Activated CD4-positive, alpha-beta memory T cell treated with anti-CD3 and anti-CD28 coated beads, Interleukin-2, amount 10 ng/mL, durations not matched to agents 7 days and 5 days (primary cell): Measurements from ENCODE around the gene TGFBR2. TPM values are rescaled to one million over a fixed set of nuclear protein-coding genes. Genes with fewer than 3 reads are reported as not detected.

Source experiments
- CTCF ChIA-PET: fragments of 350-600 bp; sonication (Branson Sonifier 250); formaldehyde crosslinking; loops from one replicate; lab custom pipeline; 2021; ENCODE audit warnings: antibody characterized with exemption, inconsistent platforms; lab: Charles Lee
- POLR2A ChIA-PET: fragments of 350-600 bp; sonication (Branson Sonifier 250); formaldehyde crosslinking; loops from one replicate; lab custom pipeline; 2021; ENCODE audit warnings: antibody characterized with exemption; lab: Charles Lee
- DNase-seq: peaks from one replicate; pipeline ENCODE4 v3.0.0-alpha.2; 2020
- H3K27ac Mint-ChIP-seq: one replicate; pipeline ENCODE4 v1.8.0; 2021; ENCODE audit warnings: mild to moderate bottlenecking, mixed read lengths
- H3K27me3 Mint-ChIP-seq: one replicate; pipeline ENCODE4 v1.8.0; 2021; ENCODE audit warnings: mixed read lengths
- H3K36me3 Mint-ChIP-seq: one replicate; pipeline ENCODE4 v1.8.0; 2021; ENCODE audit warnings: low read depth, mixed read lengths
- H3K4me1 Mint-ChIP-seq: one replicate; pipeline ENCODE4 v1.8.0; 2021; ENCODE audit warnings: mixed read lengths
- H3K4me3 Mint-ChIP-seq: one replicate; pipeline ENCODE4 v1.8.0; 2021; ENCODE audit warnings: mild to moderate bottlenecking, mixed read lengths
- H3K9me3 Mint-ChIP-seq: one replicate; pipeline ENCODE4 v1.8.0; 2021; ENCODE audit warnings: mixed read lengths
- total RNA-seq, 2 experiments: library from RNA; stranded (reverse); gene quantifications; one replicate each; pipeline ENCODE4 v1.2.3, GENCODE V29; 2021

TGFBR2 gene
- total RNA-seq, 2 experiments from 2014 or later, result 60.1 to 60.8 TPM

DNA sequence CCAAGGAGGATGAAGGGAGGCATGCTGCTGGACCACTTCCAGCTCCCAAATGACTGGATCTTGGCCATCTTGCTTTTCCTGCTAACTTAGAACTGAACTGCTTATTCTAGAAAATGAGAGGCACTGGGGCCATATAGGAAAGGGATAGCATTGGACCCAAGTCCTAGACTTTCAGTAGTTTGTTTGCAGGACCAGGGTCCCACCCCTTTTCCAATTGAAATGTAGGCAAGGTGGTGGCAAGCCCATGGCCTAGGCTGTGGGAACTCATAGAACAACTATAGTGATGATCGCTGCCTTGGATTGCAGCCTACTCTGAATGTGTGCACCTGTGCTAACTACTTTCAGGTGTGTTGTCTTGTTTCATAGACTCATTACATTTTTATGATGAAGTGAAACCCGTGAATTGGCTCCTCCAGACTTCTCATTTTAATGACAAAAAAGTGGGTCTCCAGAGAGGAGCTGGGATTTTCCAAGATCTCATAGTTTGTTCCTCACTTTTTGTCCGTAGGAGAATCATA, 50.3 kb downstream of the TGFBR2 start:
- ChIA-PET CTCF (interaction anchor here (1.5 to 2.7 kb wide), 3 partner anchors 19 to 34 kb away, joined by 3 to 9 read pairs (median 5); no protein-coding TSS in a partner anchor), POLR2A (interaction anchor here (1.5 to 15.5 kb wide), 7 partner anchors 9 to 570 kb away, joined by 3 to 303 read pairs (median 17); partner anchors contain the start of gene TGFBR2)
- Mint-ChIP-seq H3K4me1 (peaks cover 95% of the 10 kb centered on the region), H3K9me3 (no peaks in the 10 kb centered on the region), H3K27ac (peak overlapping the region; percentile 99), H3K36me3 (peaks cover 83% of the 10 kb centered on the region), H3K27me3 (no peaks in the 10 kb centered on the region), H3K4me3 (no peak overlapping the region)
- no peak for DNase-seq

GRCh38 chr3:30657914-30658313, 51.5 kb downstream of the TGFBR2 start:
- H3K9me3 Mint-ChIP-seq, result no peaks in the 10 kb centered on the region
- H3K27me3 Mint-ChIP-seq, result no peaks in the 10 kb centered on the region
- H3K36me3 Mint-ChIP-seq, result peaks cover 83% of the 10 kb centered on the region
- ChIA-PET POLR2A (interaction anchor here (0.8 to 15.5 kb wide), 14 partner anchors 9 to 310 kb away, joined by 3 to 303 read pairs (median 11); partner anchors contain the start of gene TGFBR2), CTCF (interaction anchor here (0.8 to 2.7 kb wide), 14 partner anchors 9 to 53 kb away, joined by 3 to 14 read pairs (median 4); partner anchors contain the start of gene TGFBR2)
- H3K4me1 Mint-ChIP-seq, result peaks cover 96% of the 10 kb centered on the region
- DNase-seq, result no peak
- peak overlapping the region; percentile 59 for H3K4me3 Mint-ChIP-seq
- peak overlapping the region; percentile 99 for H3K27ac Mint-ChIP-seq

GRCh38 chr3:30658328-30659052, 52.1 kb downstream of the TGFBR2 start:
- no peaks in the 10 kb centered on the region for H3K27me3 Mint-ChIP-seq
- peak overlapping the region; percentile 99 for H3K27ac Mint-ChIP-seq
- H3K36me3 Mint-ChIP-seq, result peaks cover 81% of the 10 kb centered on the region
- H3K9me3 Mint-ChIP-seq, result no peaks in the 10 kb centered on the region
- H3K4me1 Mint-ChIP-seq, result peaks cover 98% of the 10 kb centered on the region
- H3K4me3 Mint-ChIP-seq, result peak overlapping the region; percentile 59
- ChIA-PET POLR2A (interaction anchor here (0.8 to 15.5 kb wide), 18 partner anchors 9 to 874 kb away, joined by 3 to 303 read pairs (median 6); partner anchors contain the start of genes STT3B and TGFBR2), CTCF (interaction anchor here (0.8 to 2.7 kb wide), 15 partner anchors 9 to 54 kb away, joined by 3 to 14 read pairs (median 4); partner anchors contain the start of gene TGFBR2)
- peak; percentile 64 for DNase-seq

DNA sequence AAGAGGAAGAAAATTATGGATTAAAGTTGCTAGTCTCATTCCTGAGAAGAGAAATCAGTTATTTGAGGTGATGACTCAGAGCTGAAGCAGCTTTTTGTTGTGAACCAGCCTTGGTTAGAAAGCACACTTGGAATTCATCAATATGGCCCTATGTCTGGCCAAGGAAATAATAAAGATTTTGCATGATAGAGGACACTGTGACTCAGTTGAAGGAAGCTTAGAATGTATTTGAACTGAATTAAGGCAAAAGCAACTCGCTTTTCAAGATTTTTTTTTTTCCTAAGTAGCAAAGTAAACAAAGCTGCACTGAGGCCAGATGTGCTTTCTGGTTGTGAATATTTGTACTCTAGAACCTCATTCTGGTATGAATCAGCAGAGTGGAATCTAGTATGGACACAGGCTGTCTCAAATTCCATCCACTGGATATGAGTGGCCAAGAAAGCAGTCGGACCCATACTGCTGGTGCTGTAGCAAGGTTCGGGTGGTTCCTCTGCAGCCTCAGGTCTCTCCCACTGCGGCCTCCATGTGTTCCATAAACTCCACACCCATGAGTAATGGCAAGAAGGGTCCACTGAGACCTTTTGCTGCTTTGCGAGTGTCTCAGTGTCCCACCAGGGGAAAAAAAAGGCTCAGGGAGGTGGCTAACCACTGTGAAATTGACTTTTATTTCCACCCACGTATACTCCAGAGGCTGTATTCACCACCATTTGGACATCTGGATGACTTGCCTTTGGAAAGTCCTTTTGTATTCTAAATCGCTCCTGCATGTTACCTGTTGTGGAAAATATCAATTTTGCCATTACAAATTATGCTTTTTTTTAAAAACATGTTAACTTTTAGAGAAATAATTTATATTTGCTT, 53.1 kb downstream of the TGFBR2 start:
- ChIA-PET POLR2A (interaction anchor here (1.0 to 15.5 kb wide), 13 partner anchors 8 to 873 kb away, joined by 3 to 303 read pairs (median 12); partner anchors contain the start of genes STT3B and TGFBR2), CTCF (interaction anchor here (0.6 to 2.7 kb wide), 12 partner anchors 8 to 52 kb away, joined by 3 to 14 read pairs (median 5); partner anchors contain the start of gene TGFBR2)
- Mint-ChIP-seq H3K4me3 (peak overlapping the region; percentile 59), H3K9me3 (no peaks in the 10 kb centered on the region), H3K36me3 (peaks cover 78% of the 10 kb centered on the region), H3K27ac (peak overlapping the region; percentile 99), H3K4me1 (peaks cover 98% of the 10 kb centered on the region), H3K27me3 (no peaks in the 10 kb centered on the region)
- no peak for DNase-seq

DNA sequence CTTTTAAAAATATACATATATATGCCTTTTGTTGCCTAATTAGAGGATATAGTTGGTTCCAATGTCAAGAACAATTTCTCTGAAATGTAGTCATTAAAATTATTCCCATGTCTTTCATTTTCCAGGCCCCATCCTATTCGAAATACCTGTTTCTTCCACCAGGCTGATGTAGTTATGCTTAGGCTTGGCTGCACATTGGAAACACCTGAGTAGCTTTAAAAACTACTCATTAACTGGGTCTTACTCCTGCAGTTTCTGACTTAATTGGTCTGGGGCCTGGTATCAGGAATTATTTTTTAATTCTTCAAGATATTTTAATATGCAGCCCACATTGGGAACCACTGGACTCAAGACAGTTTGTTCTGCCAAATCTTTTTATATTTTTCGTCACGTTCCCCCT, 53.7 kb downstream of the TGFBR2 start:
- H3K9me3 Mint-ChIP-seq, result no peaks in the 10 kb centered on the region
- ChIA-PET POLR2A (interaction anchor here (4.0 to 15.5 kb wide), 3 partner anchors 22 to 52 kb away, joined by 32 to 303 read pairs (median 111); partner anchors contain the start of gene TGFBR2), CTCF (interaction anchor here (0.8 to 1.4 kb wide), 2 partner anchors 17 to 33 kb away, joined by 3 to 4 read pairs; no protein-coding TSS in a partner anchor)
- H3K4me1 Mint-ChIP-seq, result peaks cover 98% of the 10 kb centered on the region
- H3K4me3 Mint-ChIP-seq, result no peak overlapping the region
- no peak for DNase-seq
- peak overlapping the region; percentile 76 for H3K27ac Mint-ChIP-seq
- H3K27me3 Mint-ChIP-seq, result no peaks in the 10 kb centered on the region
- H3K36me3 Mint-ChIP-seq, result peaks cover 78% of the 10 kb centered on the region

DNA sequence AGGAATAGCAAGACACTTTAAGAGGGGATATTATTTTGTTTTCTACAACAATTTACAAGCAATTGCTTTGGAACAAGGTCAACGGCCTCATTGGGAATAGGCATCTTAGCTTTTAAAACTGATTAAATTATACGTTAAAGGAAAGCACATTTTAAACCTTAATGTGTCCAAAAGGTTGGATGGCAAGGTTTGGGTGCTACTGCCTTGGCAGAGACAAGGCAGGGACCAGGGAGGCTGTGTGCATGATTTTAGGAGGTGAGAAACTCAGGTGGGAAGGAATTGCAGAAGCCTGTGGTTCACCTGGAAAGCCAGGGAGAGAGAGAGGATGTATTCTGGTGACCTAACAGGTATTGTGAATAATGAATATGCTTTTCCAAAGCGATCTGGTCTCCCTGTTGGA, 54.3 kb downstream of the TGFBR2 start:
- ChIA-PET CTCF (interaction anchor here (0.8 to 1.4 kb wide), 2 partner anchors 16 to 32 kb away, joined by 3 to 4 read pairs; no protein-coding TSS in a partner anchor), POLR2A (interaction anchor here (1.0 to 15.5 kb wide), 3 partner anchors 22 to 53 kb away, joined by 4 to 303 read pairs (median 32); no protein-coding TSS in a partner anchor)
- Mint-ChIP-seq H3K27ac (peak overlapping the region; percentile 76), H3K4me1 (peaks cover 98% of the 10 kb centered on the region), H3K9me3 (no peaks in the 10 kb centered on the region), H3K27me3 (no peaks in the 10 kb centered on the region), H3K4me3 (peak overlapping the region; percentile 21), H3K36me3 (peaks cover 76% of the 10 kb centered on the region)
- DNase-seq, result no peak

- Mint-ChIP-seq H3K4me3 (peak overlapping the region; percentile 21), H3K4me1 (peaks cover 97% of the 10 kb centered on the region), H3K9me3 (no peaks in the 10 kb centered on the region), H3K27me3 (no peaks in the 10 kb centered on the region), H3K27ac (peak overlapping the region; percentile 76), H3K36me3 (peaks cover 70% of the 10 kb centered on the region)
- POLR2A ChIA-PET, result interaction anchor here (0.5 to 15.5 kb wide), 4 partner anchors 23 to 636 kb away, joined by 3 to 303 read pairs (median 18); no protein-coding TSS in a partner anchor
- DNase-seq, result no peak
- CTCF ChIA-PET, result interaction anchor here (1.4 kb wide), 1 partner anchor 16 kb away, joined by 4 read pairs; no protein-coding TSS in a partner anchor
Observed at GRCh38 chr3:30661098-30661873, 54.9 kb downstream of the TGFBR2 start.

GRCh38 chr3:30662836-30663235, 56.4 kb downstream of the TGFBR2 start:
- DNase-seq, result no peak
- CTCF ChIA-PET, result interaction anchor here (0.8 to 1.3 kb wide), 3 partner anchors 14 to 57 kb away, joined by 3 to 4 read pairs (median 3); partner anchors contain the start of gene TGFBR2
- peaks cover 95% of the 10 kb centered on the region for H3K4me1 Mint-ChIP-seq
- H3K9me3 Mint-ChIP-seq, result no peaks in the 10 kb centered on the region
- peaks cover 60% of the 10 kb centered on the region for H3K36me3 Mint-ChIP-seq
- H3K27ac Mint-ChIP-seq, result peak overlapping the region; percentile 27
- H3K27me3 Mint-ChIP-seq, result no peaks in the 10 kb centered on the region
- no peak overlapping the region for H3K4me3 Mint-ChIP-seq
- POLR2A ChIA-PET, result interaction anchor here (1.1 to 2.2 kb wide), 3 partner anchors 16 to 56 kb away, joined by 3 to 7 read pairs (median 4); partner anchors contain the start of gene TGFBR2

GRCh38 chr3:30663533-30664241, 57.3 kb downstream of the TGFBR2 start:
- Mint-ChIP-seq H3K36me3 (peaks cover 66% of the 10 kb centered on the region), H3K4me1 (peaks cover 95% of the 10 kb centered on the region), H3K9me3 (no peaks in the 10 kb centered on the region), H3K27ac (peak overlapping the region; percentile 59), H3K4me3 (no peak overlapping the region), H3K27me3 (no peaks in the 10 kb centered on the region)
- no peak for DNase-seq
- CTCF ChIA-PET, result interaction anchor here (1.2 to 1.7 kb wide), 2 partner anchors 29 to 35 kb away, joined by 3 to 5 read pairs; no protein-coding TSS in a partner anchor
- POLR2A ChIA-PET, result interaction anchor here (1.1 to 4.3 kb wide), 6 partner anchors 8 to 56 kb away, joined by 3 to 38 read pairs (median 10); partner anchors contain the start of gene TGFBR2

DNA sequence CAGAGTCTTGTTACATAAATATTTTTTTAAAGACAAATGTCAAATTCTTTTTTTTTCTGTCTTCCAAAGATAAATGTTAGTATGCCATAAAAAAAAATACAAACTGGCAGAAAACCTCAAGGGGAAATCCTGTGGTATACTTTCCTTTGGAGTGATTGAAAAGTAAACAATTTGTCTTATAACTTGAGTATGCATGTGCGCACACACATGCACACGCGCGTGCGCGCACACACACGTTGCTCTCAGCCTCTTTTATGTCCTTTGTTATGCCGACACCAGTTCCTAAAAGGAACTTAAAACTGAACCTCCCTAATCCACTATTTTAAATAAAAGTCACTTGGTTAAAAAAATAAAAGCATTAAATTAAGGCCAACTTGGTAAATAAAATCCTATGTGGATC, 58.1 kb downstream of the TGFBR2 start:
- Mint-ChIP-seq H3K27me3 (no peaks in the 10 kb centered on the region), H3K9me3 (no peaks in the 10 kb centered on the region), H3K27ac (peak overlapping the region; percentile 77), H3K36me3 (peaks cover 65% of the 10 kb centered on the region), H3K4me1 (peaks cover 91% of the 10 kb centered on the region), H3K4me3 (no peak overlapping the region)
- POLR2A ChIA-PET, result interaction anchor here (0.9 to 4.3 kb wide), 10 partner anchors 9 to 60 kb away, joined by 3 to 38 read pairs (median 6); partner anchors contain the start of gene TGFBR2
- no peak for DNase-seq
- CTCF ChIA-PET, result interaction anchor here (1.1 to 1.7 kb wide), 3 partner anchors 28 to 58 kb away, joined by 3 to 5 read pairs (median 3); partner anchors contain the start of gene TGFBR2
